Measurements from ENCODE around the gene KPNB1.

The KPNB1 gene

DNA sequence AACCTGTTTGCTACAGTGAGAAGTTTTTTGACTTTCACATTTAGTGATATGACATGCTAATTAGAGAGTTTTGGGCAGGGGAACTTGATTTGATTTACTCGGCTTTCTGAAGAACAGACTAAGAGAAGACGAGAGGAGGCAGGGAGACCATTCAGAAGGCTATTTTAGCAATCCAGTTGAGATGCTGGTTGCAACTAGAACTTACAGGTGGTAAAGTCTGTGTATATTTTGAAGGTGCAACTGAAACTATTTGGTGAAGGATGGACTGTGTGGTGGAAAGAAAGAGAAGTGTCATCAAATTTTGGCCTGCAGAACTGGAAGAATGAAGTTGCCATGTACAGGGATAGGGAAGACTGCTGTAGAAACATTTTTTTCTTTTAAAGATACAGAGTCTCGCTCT is 42.2 kb upstream of the KPNB1 start:
- H2AFZ ChIP-seq (ENCODE audit: low read depth): no peak overlapping the region
- H3K27me3 ChIP-seq (ENCODE audit: insufficient read depth, low read depth): no peaks in the 10 kb centered on the region
- H3K9ac ChIP-seq: peak overlapping the region; percentile 11; the same call in 1 of the 2 replicates
- TF ChIP-seq, protein P1, sequence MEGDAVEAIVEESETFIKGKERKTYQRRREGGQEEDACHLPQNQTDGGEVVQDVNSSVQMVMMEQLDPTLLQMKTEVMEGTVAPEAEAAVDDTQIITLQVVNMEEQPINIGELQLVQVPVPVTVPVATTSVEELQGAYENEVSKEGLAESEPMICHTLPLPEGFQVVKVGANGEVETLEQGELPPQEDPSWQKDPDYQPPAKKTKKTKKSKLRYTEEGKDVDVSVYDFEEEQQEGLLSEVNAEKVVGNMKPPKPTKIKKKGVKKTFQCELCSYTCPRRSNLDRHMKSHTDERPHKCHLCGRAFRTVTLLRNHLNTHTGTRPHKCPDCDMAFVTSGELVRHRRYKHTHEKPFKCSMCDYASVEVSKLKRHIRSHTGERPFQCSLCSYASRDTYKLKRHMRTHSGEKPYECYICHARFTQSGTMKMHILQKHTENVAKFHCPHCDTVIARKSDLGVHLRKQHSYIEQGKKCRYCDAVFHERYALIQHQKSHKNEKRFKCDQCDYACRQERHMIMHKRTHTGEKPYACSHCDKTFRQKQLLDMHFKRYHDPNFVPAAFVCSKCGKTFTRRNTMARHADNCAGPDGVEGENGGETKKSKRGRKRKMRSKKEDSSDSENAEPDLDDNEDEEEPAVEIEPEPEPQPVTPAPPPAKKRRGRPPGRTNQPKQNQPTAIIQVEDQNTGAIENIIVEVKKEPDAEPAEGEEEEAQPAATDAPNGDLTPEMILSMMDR (conservative IDR thresholded peaks at IDR 0.05; ENCODE audit: low read depth, low read length): no peak
- no peaks in the 10 kb centered on the region for H3K79me2 ChIP-seq (ENCODE audit: insufficient read depth, low read depth)
- H3K27ac ChIP-seq: peak overlapping the region; percentile 60; the same call in 1 of the 2 replicates
- H3K4me3 ChIP-seq (IDR thresholded peaks at IDR 0.05; ENCODE audit: insufficient read depth, low read depth, low read length): no peak overlapping the region
- peak overlapping the region; percentile 52; the same call in 1 of the 2 replicates for H3K4me2 ChIP-seq
- no peaks in the 10 kb centered on the region for H4K20me1 ChIP-seq (ENCODE audit: insufficient read depth)
- H3K36me3 ChIP-seq (ENCODE audit: insufficient read depth): peaks cover 3% of the 10 kb centered on the region; the same call in 1 of the 2 replicates
- H3K4me1 ChIP-seq (ENCODE audit: low read depth, poor library complexity, severe bottlenecking): peaks cover 97% of the 10 kb centered on the region

DNA sequence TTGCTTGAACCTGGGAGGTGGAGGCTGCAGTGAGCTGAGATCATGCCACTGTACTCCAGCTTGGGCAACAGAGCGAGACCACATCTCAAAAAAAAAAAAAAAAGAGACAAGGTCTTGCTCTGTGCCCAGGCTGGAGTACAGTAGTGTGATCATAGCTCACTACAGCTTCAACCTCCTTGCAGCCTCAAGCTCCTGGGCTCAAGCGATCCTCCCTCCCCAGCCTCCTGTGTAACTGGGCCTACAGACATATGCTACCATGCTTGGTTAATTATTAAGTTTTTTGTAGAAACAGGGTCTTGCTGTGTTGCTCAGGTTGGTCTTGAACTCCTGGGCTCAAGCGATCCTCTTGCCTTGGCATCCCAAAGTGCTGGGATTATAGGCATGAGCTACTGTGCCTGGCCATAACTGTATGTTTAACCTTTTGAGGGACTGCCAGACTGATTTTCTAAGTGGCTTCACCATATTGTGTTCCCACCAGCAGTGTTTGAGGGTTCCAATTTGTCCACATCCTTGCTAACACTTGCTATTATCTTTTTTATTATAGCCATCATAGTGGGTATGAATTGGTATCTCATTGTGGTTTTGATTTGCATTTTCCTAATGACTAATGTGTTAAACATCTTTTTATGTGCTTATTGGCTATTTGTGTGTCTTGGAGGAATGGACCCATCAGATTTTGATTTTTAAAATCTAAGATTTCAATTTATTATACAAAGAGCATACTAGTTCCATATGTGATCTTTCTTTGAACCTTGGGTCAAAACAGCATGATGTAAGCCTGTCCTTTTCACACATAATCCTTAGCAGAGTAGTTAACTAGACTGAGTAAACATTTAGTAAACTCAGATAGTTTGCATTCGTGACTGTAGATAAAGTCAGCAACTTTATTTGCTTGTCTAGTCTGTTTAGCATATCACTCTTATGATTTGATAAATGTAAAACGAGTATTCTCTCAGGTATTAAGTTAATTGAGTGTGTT is 38.1 kb upstream of the KPNB1 start:
- no peaks in the 10 kb centered on the region for H3K27me3 ChIP-seq (ENCODE audit: insufficient read depth, low read depth)
- no peak overlapping the region; the same call in 1 of the 2 replicates for H3K27ac ChIP-seq
- peaks cover 72% of the 10 kb centered on the region for H3K4me1 ChIP-seq (ENCODE audit: low read depth, poor library complexity, severe bottlenecking)
- no peak overlapping the region for H2AFZ ChIP-seq (ENCODE audit: low read depth)
- H3K4me3 ChIP-seq (IDR thresholded peaks at IDR 0.05; ENCODE audit: insufficient read depth, low read depth, low read length): no peak overlapping the region
- H3K4me2 ChIP-seq: no peak overlapping the region
- H3K36me3 ChIP-seq (ENCODE audit: insufficient read depth): peaks cover 2% of the 10 kb centered on the region; the same call in 1 of the 2 replicates
- no peaks in the 10 kb centered on the region for H3K79me2 ChIP-seq (ENCODE audit: insufficient read depth, low read depth)
- no peak overlapping the region for H3K9ac ChIP-seq
- TF ChIP-seq, protein P1 (conservative IDR thresholded peaks at IDR 0.05; ENCODE audit: low read depth, low read length): no peak
- no peaks in the 10 kb centered on the region for H4K20me1 ChIP-seq (ENCODE audit: insufficient read depth)

DNA sequence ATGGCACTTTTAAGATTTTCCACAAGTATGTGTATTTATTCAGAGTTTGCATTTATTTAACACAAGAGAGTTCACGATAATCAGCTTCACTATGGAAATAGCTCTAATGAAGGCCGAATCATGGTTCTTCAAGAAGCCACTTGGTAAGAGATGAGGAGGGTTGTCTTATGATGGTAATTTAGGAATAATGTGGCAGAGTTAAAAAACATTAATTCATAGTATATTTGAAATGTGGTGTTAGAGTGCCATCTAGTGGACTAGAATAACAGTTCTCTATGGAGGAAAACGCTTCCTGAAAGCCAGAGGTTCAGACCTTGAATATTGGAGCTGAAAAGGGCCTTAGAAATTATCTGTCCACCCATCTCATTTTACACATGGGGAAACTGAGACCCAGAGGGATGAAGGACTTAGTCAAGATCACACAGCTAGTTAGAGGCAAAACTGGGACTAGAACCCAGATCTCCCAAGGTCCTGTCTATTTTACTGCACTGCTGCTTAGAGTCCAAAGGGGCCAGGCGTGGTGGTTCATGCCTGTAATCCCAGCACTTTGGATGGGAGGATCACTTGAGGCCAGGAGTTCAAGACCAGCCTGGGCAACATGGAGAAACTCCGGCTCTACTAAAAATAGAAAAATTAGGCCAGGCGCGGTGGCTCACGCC is 33.8 kb upstream of the KPNB1 start:
- Histone ChIP-seq H4K20me1 (ENCODE audit: insufficient read depth) (no peaks in the 10 kb centered on the region), H2AFZ (ENCODE audit: low read depth) (no peak overlapping the region), H3K4me2 (no peak overlapping the region), H3K27me3 (ENCODE audit: insufficient read depth, low read depth) (no peaks in the 10 kb centered on the region), H3K79me2 (ENCODE audit: insufficient read depth, low read depth) (no peaks in the 10 kb centered on the region), H3K4me1 (ENCODE audit: low read depth, poor library complexity, severe bottlenecking) (peaks cover 68% of the 10 kb centered on the region), H3K36me3 (ENCODE audit: insufficient read depth) (0 out of 2 replicates have a peak, but pooled peaks cover 2% of the 10 kb centered on the region), H3K27ac (no peak overlapping the region), H3K9ac (no peak overlapping the region), H3K4me3 (IDR thresholded peaks at IDR 0.05; ENCODE audit: insufficient read depth, low read depth, low read length) (no peak overlapping the region)
- TF ChIP-seq, protein P1 (conservative IDR thresholded peaks at IDR 0.05; ENCODE audit: low read depth, low read length): peak; percentile 91

DNA sequence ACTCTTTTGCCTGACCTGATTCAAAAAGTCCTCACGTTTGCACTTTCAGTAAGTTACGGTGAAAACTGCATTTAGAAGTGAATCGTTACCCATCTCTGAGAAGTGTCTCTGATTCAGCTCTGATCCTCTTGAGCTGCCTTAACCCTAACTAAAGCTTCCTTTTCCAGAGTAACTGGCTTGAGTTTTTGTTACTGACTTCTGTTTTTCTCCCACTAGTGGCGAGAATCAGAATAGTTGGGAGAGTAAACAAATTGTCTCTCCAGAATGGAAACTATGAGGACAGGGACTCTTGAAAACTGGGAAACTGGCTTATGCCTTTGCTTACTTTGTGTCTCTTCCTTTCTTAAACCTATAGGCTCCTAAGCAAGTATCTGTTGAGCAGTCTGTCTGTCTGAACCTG is 31.3 kb upstream of the KPNB1 start:
- no peak overlapping the region for H3K9ac ChIP-seq
- TF ChIP-seq, protein P1 (conservative IDR thresholded peaks at IDR 0.05; ENCODE audit: low read depth, low read length): no peak; the same call in 1 of the 2 replicates
- H3K27me3 ChIP-seq (ENCODE audit: insufficient read depth, low read depth): no peaks in the 10 kb centered on the region
- peaks cover 48% of the 10 kb centered on the region for H3K4me1 ChIP-seq (ENCODE audit: low read depth, poor library complexity, severe bottlenecking)
- no peak overlapping the region for H3K4me3 ChIP-seq (IDR thresholded peaks at IDR 0.05; ENCODE audit: insufficient read depth, low read depth, low read length)
- peak overlapping the region; percentile 41; the same call in 1 of the 2 replicates for H3K27ac ChIP-seq
- no peak overlapping the region for H2AFZ ChIP-seq (ENCODE audit: low read depth)
- H3K4me2 ChIP-seq: peak overlapping the region; percentile 15; the same call in 1 of the 2 replicates
- no peaks in the 10 kb centered on the region for H3K79me2 ChIP-seq (ENCODE audit: insufficient read depth, low read depth)
- peaks cover 2% of the 10 kb centered on the region; the same call in 1 of the 2 replicates for H3K36me3 ChIP-seq (ENCODE audit: insufficient read depth)
- H4K20me1 ChIP-seq (ENCODE audit: insufficient read depth): no peaks in the 10 kb centered on the region

Measured in KMS-11 (cell line).